Epidermal melanocyte (primary cell): Measurements from ENCODE around the gene LAMA2.

Source experiments
- DNase-seq: peaks from one replicate; pipeline ENCODE4 v3.0.0; 2011; ENCODE audit warnings: low spot score; ENCODE audit not compliant: insufficient read length

The LAMA2 gene

DNA sequence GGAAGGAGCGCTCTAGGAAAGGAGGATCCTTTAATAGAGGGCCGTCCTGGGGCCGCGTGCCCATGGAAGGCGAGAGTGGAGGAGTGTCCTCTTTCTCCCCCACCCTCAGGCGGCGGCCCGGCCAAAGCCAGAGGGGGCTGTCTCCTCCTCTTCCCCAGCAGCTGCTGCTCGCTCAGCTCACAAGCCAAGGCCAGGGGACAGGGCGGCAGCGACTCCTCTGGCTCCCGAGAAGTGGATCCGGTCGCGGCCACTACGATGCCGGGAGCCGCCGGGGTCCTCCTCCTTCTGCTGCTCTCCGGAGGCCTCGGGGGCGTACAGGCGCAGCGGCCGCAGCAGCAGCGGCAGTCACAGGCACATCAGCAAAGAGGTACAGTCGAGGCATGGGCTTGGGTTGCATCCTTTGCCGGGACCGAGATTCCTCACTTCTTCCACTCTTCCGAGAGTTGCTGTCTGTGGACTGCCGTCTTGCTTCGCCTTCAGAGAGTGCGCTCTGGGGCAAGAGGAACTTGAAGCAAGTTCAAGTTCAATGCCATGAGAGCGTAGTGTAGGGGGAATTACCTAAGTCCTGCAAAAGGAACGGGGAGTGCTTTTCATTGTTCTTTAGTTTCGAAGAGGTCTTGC is at the start of gene LAMA2:
LAMA2 (plus strand) TSS at position 148 of the 621 bp plus-strand sequence; CDS start at position 256, 108 bp downstream.
- DNase-seq: peak; percentile 34

DNA sequence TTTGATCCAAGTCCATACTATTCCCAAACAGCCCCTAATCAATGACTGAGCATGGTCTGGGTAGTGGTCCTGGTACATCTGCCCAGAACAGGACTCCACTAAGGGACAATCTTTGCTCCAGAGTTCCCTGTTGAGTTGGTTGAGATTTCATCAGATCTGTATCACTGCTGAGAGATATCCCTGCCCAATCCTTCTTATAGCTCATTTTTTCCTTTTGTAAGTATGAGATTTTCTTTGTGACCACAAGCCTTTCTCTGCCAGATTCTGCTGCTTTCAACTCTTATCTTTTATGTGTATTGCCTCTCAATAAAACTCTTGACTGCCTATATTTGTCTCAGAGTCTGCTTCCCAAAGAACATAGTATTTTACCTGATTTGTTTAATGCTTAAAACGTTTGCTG is 46.2 kb upstream of the LAMA2 start:
- DNase-seq: no peak

- no peak for DNase-seq
Observed at GRCh38 chr6:128841518-128841917, 41.4 kb upstream of the LAMA2 start.

DNA sequence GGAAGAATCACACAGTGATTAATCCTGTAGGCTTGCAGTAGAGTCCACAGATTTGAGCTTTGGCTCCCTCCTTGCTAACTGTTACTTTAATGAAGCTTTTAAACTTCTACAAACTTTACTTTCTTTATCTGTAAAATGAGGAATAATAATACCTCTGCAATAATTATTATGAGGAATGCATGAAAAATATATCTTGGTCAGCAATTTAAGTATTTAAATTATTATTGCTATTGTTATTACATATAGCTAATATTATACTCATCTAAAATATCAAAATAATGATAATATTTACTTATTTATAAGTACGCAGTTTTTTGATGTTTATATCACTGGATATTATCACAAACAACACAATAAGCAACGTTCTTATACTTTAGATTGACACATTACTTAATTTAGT is 38.3 kb upstream of the LAMA2 start:
- no peak for DNase-seq

GRCh38 chr6:128847431-128848210 is 35.3 kb upstream of the LAMA2 start:
- no peak for DNase-seq

DNA sequence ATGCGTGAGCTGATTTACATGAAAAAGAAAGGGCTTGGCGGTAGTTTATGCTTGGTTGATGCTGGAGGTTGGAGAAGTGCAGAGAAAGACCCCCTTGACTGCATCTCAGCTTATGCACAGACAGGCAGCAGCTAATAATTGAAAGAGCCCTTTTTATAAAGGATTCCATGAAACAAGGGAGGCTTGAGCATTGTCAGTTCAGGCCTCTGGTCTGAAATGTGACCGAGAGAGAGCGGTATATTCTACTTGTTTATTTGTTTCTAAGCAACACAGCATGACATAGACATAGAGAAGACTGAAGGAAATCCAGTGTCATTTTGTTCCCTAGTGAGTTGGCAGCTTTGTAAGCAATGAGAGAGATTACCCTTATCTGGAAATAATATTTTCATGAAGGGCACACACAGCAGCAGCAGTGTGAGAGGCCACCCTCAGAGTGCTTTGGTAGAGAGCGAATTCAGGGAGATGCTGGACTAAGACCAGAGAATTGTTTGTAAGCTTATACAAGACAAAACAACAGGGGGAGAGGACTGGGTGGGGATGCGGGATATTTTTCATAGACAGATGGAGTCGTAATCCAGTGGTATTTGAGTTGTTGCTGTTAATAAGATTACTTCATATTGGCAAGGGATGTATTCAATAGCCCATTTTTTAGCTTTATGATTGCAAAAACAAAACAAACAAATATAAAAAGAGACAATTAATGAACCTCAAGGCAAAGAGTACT is 34.6 kb upstream of the LAMA2 start:
- DNase-seq: no peak

DNA sequence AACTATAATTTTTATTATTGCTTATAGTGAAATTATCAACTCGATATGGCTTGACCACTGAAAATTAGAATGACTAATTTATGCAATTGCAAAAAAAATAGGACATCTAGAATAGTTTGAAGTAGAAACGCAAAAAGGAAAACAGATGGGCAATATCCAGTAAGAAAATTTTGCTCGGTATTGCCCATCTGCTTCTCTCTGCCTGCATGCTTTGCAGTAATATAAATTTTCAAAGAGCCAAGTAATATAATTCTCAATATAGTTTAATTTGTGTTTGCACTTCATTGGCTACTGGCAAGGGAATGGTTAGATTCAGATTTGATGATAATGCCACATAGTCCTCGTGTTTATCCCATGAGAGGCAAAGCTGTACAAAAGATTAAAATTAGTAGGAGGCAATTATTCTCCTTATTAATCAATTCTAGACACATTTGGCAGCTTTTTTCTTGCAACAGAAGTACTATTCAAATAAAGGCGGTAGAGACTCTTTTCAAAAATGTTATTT is 27.3 kb upstream of the LAMA2 start:
- no peak for DNase-seq

GRCh38 chr6:128857806-128858205 is 25.1 kb upstream of the LAMA2 start:
- DNase-seq: no peak

DNA sequence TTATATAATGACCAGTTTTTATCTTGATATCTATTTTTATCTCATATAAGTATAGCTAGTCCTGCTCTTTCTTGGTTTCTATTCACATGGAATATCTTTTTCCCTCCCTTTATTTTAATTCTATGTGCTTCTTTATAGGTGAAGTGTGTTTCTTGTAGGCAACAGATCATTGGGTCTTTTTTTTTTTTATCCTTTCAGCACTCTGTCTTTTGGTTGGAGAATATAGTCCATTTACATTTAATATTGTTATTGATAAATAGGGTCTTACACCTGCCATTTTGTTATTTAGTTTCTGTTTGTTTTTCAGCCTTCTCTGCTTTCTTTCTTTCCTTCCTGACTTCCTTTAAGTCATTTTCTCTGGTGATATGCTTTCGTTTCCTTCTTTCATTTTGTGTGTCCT is 22.2 kb upstream of the LAMA2 start:
- DNase-seq: no peak

GRCh38 chr6:128863983-128864382 is 19.0 kb upstream of the LAMA2 start:
- DNase-seq: no peak

DNA sequence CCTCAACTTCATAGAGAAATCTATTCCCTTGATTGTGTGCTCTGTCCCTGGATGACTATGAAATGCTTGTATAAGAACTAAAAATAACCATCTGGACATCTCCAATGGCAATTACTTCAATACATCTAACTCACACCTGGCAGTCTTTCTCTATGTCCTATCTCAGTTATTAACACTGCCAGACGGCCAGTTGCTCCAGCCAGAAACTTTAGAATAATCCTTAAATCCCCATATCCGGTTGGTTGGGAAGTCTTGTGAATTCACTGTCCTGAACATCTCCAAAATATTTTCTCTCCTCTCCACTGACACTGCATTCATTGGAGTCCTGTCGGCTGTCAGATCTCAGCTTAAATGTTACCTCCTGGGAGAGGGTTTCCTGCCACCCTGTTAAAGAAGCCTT is 12.2 kb upstream of the LAMA2 start:
- DNase-seq: no peak

GRCh38 chr6:128874863-128875262 is 8.1 kb upstream of the LAMA2 start:
- DNase-seq: no peak

DNA sequence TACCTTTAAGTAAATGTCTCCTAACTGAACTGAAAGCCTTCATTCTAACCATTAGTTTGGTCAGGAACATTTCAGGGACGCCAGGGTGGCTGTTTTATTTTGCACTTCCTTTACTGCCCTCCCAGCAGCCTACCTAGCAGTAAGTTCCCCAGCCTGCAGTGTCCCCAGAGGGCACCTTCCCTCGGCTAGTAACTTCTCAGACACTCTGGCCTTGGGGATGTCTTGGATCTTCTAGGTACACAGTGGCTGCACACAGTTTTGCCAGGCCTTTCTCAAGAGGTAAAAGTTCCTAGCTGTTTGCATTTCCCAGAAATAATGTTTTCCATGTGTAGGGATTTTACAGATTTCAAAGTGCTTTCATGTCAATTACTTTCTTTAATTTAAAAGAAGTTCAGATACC is 378 bp upstream of the LAMA2 start:
- no peak for DNase-seq

- no peak for DNase-seq
Observed at GRCh38 chr6:128883906-128884305, 968 bp downstream of the LAMA2 start.

- DNase-seq: no peak
Observed at GRCh38 chr6:128885381-128885780, 2.4 kb downstream of the LAMA2 start.

- no peak for DNase-seq
Observed at GRCh38 chr6:128886706-128887105, 3.8 kb downstream of the LAMA2 start.

DNA sequence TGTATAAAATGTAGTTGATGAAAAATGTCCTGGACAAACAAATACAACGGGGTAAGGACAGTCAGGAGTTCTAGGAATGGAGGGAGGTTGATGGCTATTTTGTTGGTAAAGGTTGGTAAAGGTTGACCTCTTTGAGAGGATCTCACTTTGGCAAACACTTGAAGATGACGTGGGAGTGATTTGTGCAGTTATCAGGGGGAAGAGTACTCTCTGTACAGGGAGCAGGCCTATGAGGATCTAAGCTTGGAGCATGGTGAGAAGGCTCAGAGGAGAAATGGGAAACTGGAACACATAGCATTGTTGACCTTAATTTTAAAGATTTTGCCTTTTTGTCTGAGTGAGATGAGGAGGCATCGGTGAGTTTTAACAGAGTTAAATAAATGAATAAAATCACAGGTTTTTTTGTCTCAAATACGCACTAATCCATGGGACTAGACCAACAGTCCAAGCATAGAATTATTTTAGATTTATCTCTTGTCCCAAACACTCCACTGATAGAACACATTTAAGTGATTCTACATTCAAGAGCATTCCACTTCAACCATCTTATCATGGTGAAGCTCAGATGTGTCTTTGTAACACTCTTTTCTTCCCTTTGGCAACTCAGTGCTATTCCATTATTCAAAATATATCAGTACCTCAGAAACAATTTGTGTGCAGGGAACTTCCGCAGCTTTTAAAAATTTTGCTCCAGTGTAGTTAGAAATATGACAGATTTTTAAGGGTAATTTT is 5.7 kb downstream of the LAMA2 start:
- no peak for DNase-seq

GRCh38 chr6:128889870-128890269 is 6.9 kb downstream of the LAMA2 start:
- DNase-seq: no peak

GRCh38 chr6:128892079-128892478 is 9.1 kb downstream of the LAMA2 start:
- DNase-seq: no peak

DNA sequence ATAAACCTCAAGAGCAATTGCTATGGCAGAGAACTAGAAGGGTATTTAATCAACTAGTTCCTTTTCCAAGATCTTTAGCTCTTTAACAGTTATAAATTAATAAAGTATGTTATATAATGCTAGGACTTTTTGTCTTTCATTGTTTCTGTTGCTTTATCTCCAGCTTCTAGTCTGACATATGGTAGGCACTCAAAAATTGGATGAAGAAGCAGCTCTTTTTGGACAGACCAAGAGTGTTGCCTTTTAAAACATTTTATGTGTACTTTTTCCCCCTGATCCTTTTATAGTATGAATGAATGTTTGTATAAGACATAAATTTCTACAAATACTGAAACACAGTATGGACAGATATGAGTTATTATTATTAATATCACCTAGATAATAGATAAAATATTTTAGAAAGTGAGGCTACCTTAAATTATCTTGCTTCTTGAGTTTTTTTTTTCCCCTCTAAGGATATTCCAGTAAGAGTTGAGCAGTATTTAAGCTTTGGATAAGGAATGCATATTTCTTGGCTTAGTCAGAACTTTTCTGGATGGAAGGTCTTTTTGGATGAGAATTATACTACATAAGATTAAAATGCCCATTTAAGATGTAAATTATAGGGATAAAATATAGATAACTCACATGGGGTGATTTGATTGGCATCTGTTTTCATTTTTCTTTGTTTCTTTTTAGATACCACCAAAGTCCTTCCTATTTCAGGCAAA is 16.6 kb downstream of the LAMA2 start:
- no peak for DNase-seq

GRCh38 chr6:128903715-128904114 is 20.8 kb downstream of the LAMA2 start:
- DNase-seq: no peak
